Astrocyte (in vitro differentiated cells and primary cell): ENCODE measurements around the gene SRC. TPM values are rescaled to one million over a fixed set of nuclear protein-coding genes. Genes with fewer than 3 reads are reported as not detected.
A peak's percentile ranks its signal among the peaks of the same experiment; 100 is the strongest.

ENCODE experiments used
- DNase-seq: peaks from one replicate; pipeline ENCODE4 v3.0.0-alpha.2; 2010; ENCODE audit warnings: low read depth
- FAIRE-seq: peaks from 2 replicates; lab custom pipeline; 2011; peaks lifted over from hg19 to GRCh38; lab: Jason Lieb, UNC
- H2AFZ ChIP-seq: 2 replicates; pipeline ENCODE4 v1.6.0; 2012; ENCODE audit warnings: low read depth, low read length, inconsistent platforms
- H3K27ac ChIP-seq: 2 replicates; pipeline ENCODE4 v1.5.1; 2011; ENCODE audit warnings: low read depth, low read length, inconsistent platforms
- H3K27me3 ChIP-seq: 2 replicates; pipeline ENCODE4 v1.6.0; 2011; ENCODE audit warnings: low read length, inconsistent platforms; ENCODE audit not compliant: insufficient read depth
- H3K36me3 ChIP-seq: 2 replicates; pipeline ENCODE4 v1.5.1; 2011; ENCODE audit warnings: low read length, inconsistent platforms; ENCODE audit not compliant: insufficient read depth
- H3K4me1 ChIP-seq: 2 replicates; pipeline ENCODE4 v1.5.1; 2011; ENCODE audit warnings: low read length, inconsistent platforms; ENCODE audit not compliant: insufficient read depth
- H3K4me2 ChIP-seq: 2 replicates; pipeline ENCODE4 v1.6.0; 2012; ENCODE audit warnings: low read length, inconsistent platforms
- H3K4me3 ChIP-seq: 2 replicates; pipeline ENCODE4 v1.5.1; 2011; ENCODE audit warnings: low read depth, mild to moderate bottlenecking, low read length, inconsistent platforms; ENCODE audit not compliant: insufficient read depth
- H3K79me2 ChIP-seq: 2 replicates; pipeline ENCODE4 v1.6.0; 2012; ENCODE audit warnings: mild to moderate bottlenecking, low read length, inconsistent platforms; ENCODE audit not compliant: insufficient read depth
- H3K9ac ChIP-seq: 2 replicates; pipeline ENCODE4 v1.6.0; 2012; ENCODE audit warnings: mild to moderate bottlenecking, low read length, inconsistent platforms
- H3K9me3 ChIP-seq: 2 replicates; pipeline ENCODE4 v1.5.1; 2012; ENCODE audit warnings: low read depth, mild to moderate bottlenecking, low read length, inconsistent platforms; ENCODE audit not compliant: insufficient read depth
- H4K20me1 ChIP-seq: 2 replicates; pipeline ENCODE4 v1.6.0; 2012; ENCODE audit warnings: low read length, inconsistent platforms; ENCODE audit not compliant: insufficient read depth
- H3K27ac Mint-ChIP-seq: one replicate; pipeline ENCODE4 v1.8.0; 2021; ENCODE audit warnings: mild to moderate bottlenecking, mixed read lengths; ENCODE audit not compliant: unreplicated experiment
- H3K27me3 Mint-ChIP-seq: one replicate; pipeline ENCODE4 v1.8.0; 2021; ENCODE audit warnings: low read depth, mixed read lengths; ENCODE audit not compliant: unreplicated experiment
- H3K36me3 Mint-ChIP-seq: one replicate; pipeline ENCODE4 v1.8.0; 2021; ENCODE audit warnings: low read depth, mixed read lengths; ENCODE audit not compliant: unreplicated experiment
- H3K4me1 Mint-ChIP-seq: one replicate; pipeline ENCODE4 v1.8.0; 2021; ENCODE audit warnings: low read depth, mixed read lengths; ENCODE audit not compliant: unreplicated experiment
- H3K4me3 Mint-ChIP-seq: one replicate; pipeline ENCODE4 v1.8.0; 2021; ENCODE audit warnings: mild to moderate bottlenecking, moderate library complexity, mixed read lengths; ENCODE audit not compliant: unreplicated experiment
- H3K9me3 Mint-ChIP-seq: one replicate; pipeline ENCODE4 v1.8.0; 2021; ENCODE audit warnings: mild to moderate bottlenecking, mixed read lengths; ENCODE audit not compliant: unreplicated experiment
- CTCF ChIP-seq: IDR thresholded peaks from 2 replicates; pipeline ENCODE4 v1.5.1; 2011; ENCODE audit warnings: low read depth, mild to moderate bottlenecking, inconsistent platforms, low read length, moderate library complexity; ENCODE audit not compliant: insufficient read depth
- EZH2 ChIP-seq: IDR thresholded peaks from 2 replicates; pipeline ENCODE4 v1.6.1; 2012; ENCODE audit warnings: mild to moderate bottlenecking, low read length, inconsistent platforms; ENCODE audit not compliant: insufficient read depth
- total RNA-seq: library from RNA; stranded (reverse); gene quantifications from 2 replicates; pipeline ENCODE4 v1.2.1, GENCODE V29; 2021

The SRC gene
- total RNA-seq, 1 donor from 2014 or later, result 33.4 TPM

GRCh38 chr20:37354210-37355195 lies 8.6 kb downstream of the SRC start:
- H3K9me3 Mint-ChIP-seq, result no peaks in the 10 kb centered on the region
- no peaks in the 10 kb centered on the region for H3K27me3 Mint-ChIP-seq
- Histone ChIP-seq H4K20me1 (peaks cover 100% of the 10 kb centered on the region), H3K27ac (no peak overlapping the region), H3K4me1 (peaks cover 7% of the 10 kb centered on the region), H3K36me3 (no peaks in the 10 kb centered on the region), H3K9ac (no peak overlapping the region), H3K79me2 (peaks cover 98% of the 10 kb centered on the region), H3K27me3 (no peaks in the 10 kb centered on the region), H3K9me3 (no peaks in the 10 kb centered on the region), H3K4me2 (no peak overlapping the region), H3K4me3 (no peak overlapping the region), H2AFZ (no peak overlapping the region)
- H3K27ac Mint-ChIP-seq, result no peak overlapping the region
- no peak for FAIRE-seq
- DNase-seq, result no peak
- H3K4me3 Mint-ChIP-seq, result no peak overlapping the region
- peaks cover 24% of the 10 kb centered on the region for H3K36me3 Mint-ChIP-seq
- no peak for TF ChIP-seq CTCF
- TF ChIP-seq EZH2, result no peak
- peaks cover 10% of the 10 kb centered on the region for H3K4me1 Mint-ChIP-seq

GRCh38 chr20:37355252-37356180 lies 9.6 kb downstream of the SRC start:
- H3K79me2 ChIP-seq, result peaks cover 92% of the 10 kb centered on the region

More at GRCh38 chr20:37355252-37356180, 9.6 kb downstream of the SRC start:
- DNase-seq, result no peak
- Histone ChIP-seq H3K36me3 (no peaks in the 10 kb centered on the region), H2AFZ (no peak overlapping the region), H3K4me2 (no peak overlapping the region), H4K20me1 (peaks cover 100% of the 10 kb centered on the region), H3K9ac (no peak overlapping the region), H3K4me1 (no peaks in the 10 kb centered on the region), H3K4me3 (no peak overlapping the region), H3K9me3 (no peaks in the 10 kb centered on the region), H3K27ac (no peak overlapping the region), H3K27me3 (no peaks in the 10 kb centered on the region)
- no peaks in the 10 kb centered on the region for H3K9me3 Mint-ChIP-seq
- peak overlapping the region; percentile 40 for H3K4me3 Mint-ChIP-seq
- peaks cover 9% of the 10 kb centered on the region for H3K4me1 Mint-ChIP-seq
- H3K27me3 Mint-ChIP-seq, result no peaks in the 10 kb centered on the region
- no peak overlapping the region for H3K27ac Mint-ChIP-seq
- no peak for TF ChIP-seq EZH2
- TF ChIP-seq CTCF, result no peak
- H3K36me3 Mint-ChIP-seq, result peaks cover 21% of the 10 kb centered on the region
- FAIRE-seq, result no peak
